GOT3 (cell line): ENCODE results near the gene FRMD4B.

Experiments
- DNase-seq: peaks from one replicate; lab custom pipeline; 2025; ENCODE audit warnings: mixed read lengths; lab: John Stamatoyannopoulos, UW

Gene FRMD4B

DNA sequence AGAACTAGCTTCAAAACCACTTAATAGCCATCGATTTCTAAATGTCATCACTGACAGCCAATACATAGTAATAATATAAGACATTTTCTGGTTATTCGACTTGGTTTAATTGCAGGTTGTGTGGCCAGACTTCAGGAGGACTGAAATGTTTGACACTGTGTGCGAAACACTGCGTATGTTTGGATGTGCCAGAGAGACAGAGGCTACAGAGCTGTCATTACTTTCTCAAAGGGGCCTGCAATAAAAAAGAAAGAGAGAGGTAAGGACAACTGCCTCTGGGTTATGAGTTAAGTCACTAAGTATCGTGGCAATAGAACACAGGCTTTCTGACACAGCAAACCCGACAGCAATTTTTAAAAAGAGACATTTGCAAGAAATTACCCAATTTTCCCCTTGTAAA is 264.4 kb downstream of the FRMD4B start:
- no peak for DNase-seq

GRCh38 chr3:69120879-69121464 is 264.9 kb downstream of the FRMD4B start:
- no peak for DNase-seq
